PC-3 (cell line): Measurements from ENCODE around the gene SHF.

ENCODE experiments used
- CTCF ChIP-seq: fragments of 300-600 bp; sonication (generic); conservative IDR thresholded peaks from 2 replicates; pipeline ENCODE4 v1.5.1; 2017; ENCODE audit warnings: antibody characterized with exemption, low read depth, mild to moderate bottlenecking, low read length
- EZH2 ChIP-seq: fragments of 300-600 bp; sonication (generic); IDR thresholded peaks from one replicate; pipeline ENCODE4 v1.6.1; 2017; ENCODE audit warnings: antibody characterized with exemption, mild to moderate bottlenecking, low read length; ENCODE audit not compliant: unreplicated experiment

- TF ChIP-seq CTCF (0 out of 2 replicates have a peak, but pooled peaks have one; percentile 14), EZH2 (no peak)
Observed at GRCh38 chr15:45225506-45226273, 37.9 kb upstream of the SHF start.
